ENCODE data around the gene RIN3.

DNA sequence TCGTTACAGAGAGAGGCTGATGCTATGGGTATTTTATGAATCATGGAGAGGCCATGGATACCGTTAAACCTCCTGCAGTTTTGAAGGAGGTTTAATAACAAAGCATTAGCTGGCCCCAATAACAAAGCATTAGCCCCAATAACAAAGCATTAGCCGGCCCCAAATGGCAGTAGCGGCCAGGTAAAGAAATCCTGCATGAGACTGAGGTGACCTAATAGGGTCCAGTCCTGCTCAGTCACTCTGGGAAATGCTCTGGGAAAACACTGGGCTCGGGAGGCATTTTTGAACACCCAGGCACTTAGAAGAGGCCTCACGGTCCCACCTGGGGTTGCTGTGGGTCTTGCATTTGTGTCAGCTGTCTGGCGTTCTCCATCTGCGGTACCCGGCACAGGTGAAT is 776 bp upstream of the RIN3 start:
- TF ChIP-seq, protein P1, sequence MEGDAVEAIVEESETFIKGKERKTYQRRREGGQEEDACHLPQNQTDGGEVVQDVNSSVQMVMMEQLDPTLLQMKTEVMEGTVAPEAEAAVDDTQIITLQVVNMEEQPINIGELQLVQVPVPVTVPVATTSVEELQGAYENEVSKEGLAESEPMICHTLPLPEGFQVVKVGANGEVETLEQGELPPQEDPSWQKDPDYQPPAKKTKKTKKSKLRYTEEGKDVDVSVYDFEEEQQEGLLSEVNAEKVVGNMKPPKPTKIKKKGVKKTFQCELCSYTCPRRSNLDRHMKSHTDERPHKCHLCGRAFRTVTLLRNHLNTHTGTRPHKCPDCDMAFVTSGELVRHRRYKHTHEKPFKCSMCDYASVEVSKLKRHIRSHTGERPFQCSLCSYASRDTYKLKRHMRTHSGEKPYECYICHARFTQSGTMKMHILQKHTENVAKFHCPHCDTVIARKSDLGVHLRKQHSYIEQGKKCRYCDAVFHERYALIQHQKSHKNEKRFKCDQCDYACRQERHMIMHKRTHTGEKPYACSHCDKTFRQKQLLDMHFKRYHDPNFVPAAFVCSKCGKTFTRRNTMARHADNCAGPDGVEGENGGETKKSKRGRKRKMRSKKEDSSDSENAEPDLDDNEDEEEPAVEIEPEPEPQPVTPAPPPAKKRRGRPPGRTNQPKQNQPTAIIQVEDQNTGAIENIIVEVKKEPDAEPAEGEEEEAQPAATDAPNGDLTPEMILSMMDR (IDR thresholded peaks at IDR 0.05): no peak
- TF ChIP-seq POLR2A (IDR thresholded peaks at IDR 0.05): no peak

All from adrenal gland (tissue), 5 donors.